Liver (tissue), 9 donors: ENCODE measurements around the gene SOX13. TPM values are rescaled to one million over a fixed set of nuclear protein-coding genes. Genes with fewer than 3 reads are reported as not detected.

ENCODE experiments used
- DNase-seq: peaks from one replicate; pipeline ENCODE4 v3.0.0-alpha.2; 2017; ENCODE audit warnings: low spot score
- H3K27ac ChIP-seq, 2 donors: one replicate each; pipeline ENCODE4 v1.7.0; 2013; ENCODE audit warnings: inconsistent platforms in 2 of 2, low read length in 2 of 2, control low read depth in 1 of 2, low read depth in 1 of 2, mild to moderate bottlenecking in 1 of 2
- H3K27me3 ChIP-seq, 4 donors: one replicate each; pipeline versions ENCODE4 v1.6.1 to v1.7.0; 2013; ENCODE audit warnings: low read length in 3 of 4, inconsistent platforms in 1 of 4, mild to moderate bottlenecking in 1 of 4, moderate library complexity in 1 of 4; ENCODE audit not compliant: control insufficient read depth in 4 of 4, insufficient read depth in 4 of 4
- H3K36me3 ChIP-seq, 4 donors: one replicate each; pipeline versions ENCODE4 v1.6.1 to v1.7.0; 2013; ENCODE audit warnings: low read length in 3 of 4, mild to moderate bottlenecking in 3 of 4, low read depth in 1 of 4, moderate library complexity in 1 of 4; ENCODE audit not compliant: control insufficient read depth in 4 of 4, insufficient read depth in 3 of 4
- H3K4me1 ChIP-seq, 4 donors: one replicate each; pipeline versions ENCODE4 v1.6.1 to v1.7.0; 2013; ENCODE audit warnings: low read length in 3 of 4, mild to moderate bottlenecking in 3 of 4, moderate library complexity in 1 of 4; ENCODE audit not compliant: control insufficient read depth in 4 of 4, insufficient read depth in 4 of 4
- H3K4me3 ChIP-seq, 3 donors: one replicate each; pipeline versions ENCODE4 v1.6.1 to v1.7.0; 2013; ENCODE audit warnings: low read length in 3 of 3, control low read depth in 1 of 3, low read depth in 1 of 3, mild to moderate bottlenecking in 1 of 3
- H3K9ac ChIP-seq, 2 donors: one replicate each; pipeline ENCODE4 v1.7.0; 2013; ENCODE audit warnings: low read length in 2 of 2, mild to moderate bottlenecking in 2 of 2, moderate library complexity in 2 of 2, control low read depth in 1 of 2, low read depth in 1 of 2
- H3K9me3 ChIP-seq, 4 donors: one replicate each; pipeline versions ENCODE4 v1.6.1 to v1.7.0; 2013; ENCODE audit warnings: low read length in 3 of 4; ENCODE audit not compliant: control insufficient read depth in 4 of 4
- ATF3 ChIP-seq: IDR thresholded peaks from 2 replicates; pipeline ENCODE4 v1.6.1; 2016; ENCODE audit warnings: antibody characterized with exemption
- EGR1 ChIP-seq, 2 donors: IDR thresholded peaks; 2 replicates each; pipeline ENCODE4 v1.6.1; 2016 to 2018; ENCODE audit warnings: antibody characterized with exemption in 2 of 2, low read depth in 2 of 2
- FOXA1 ChIP-seq: IDR thresholded peaks from 2 replicates; pipeline ENCODE4 v1.6.1; 2016; ENCODE audit warnings: antibody characterized with exemption
- FOXA2 ChIP-seq: IDR thresholded peaks from 2 replicates; pipeline ENCODE4 v1.6.1; 2016; ENCODE audit warnings: antibody characterized with exemption
- GABPA ChIP-seq, 2 donors: IDR thresholded peaks in 1 of 2; conservative IDR thresholded peaks in 1 of 2; 2 replicates each; pipeline ENCODE4 v1.6.1; 2016; ENCODE audit warnings: antibody characterized with exemption in 2 of 2, mild to moderate bottlenecking in 1 of 2, moderate library complexity in 1 of 2
- HNF4A ChIP-seq, 2 donors: conservative IDR thresholded peaks; 2 replicates each; pipeline ENCODE4 v1.6.1; 2016; ENCODE audit warnings: antibody characterized with exemption in 2 of 2, mild to moderate bottlenecking in 2 of 2
- JUND ChIP-seq, 2 donors: IDR thresholded peaks; 2 replicates each; pipeline ENCODE4 v1.6.1; 2016; ENCODE audit warnings: antibody characterized with exemption in 2 of 2
- MAX ChIP-seq: IDR thresholded peaks from 2 replicates; pipeline ENCODE4 v1.6.1; 2016; ENCODE audit warnings: antibody characterized with exemption
- NR2F2 ChIP-seq: IDR thresholded peaks from 2 replicates; pipeline ENCODE4 v1.6.1; 2016; ENCODE audit warnings: antibody characterized with exemption
- RAD21 ChIP-seq, 2 donors: IDR thresholded peaks; 2 replicates each; pipeline ENCODE4 v1.6.1; 2016; ENCODE audit warnings: antibody characterized with exemption in 2 of 2, mild to moderate bottlenecking in 2 of 2
- REST ChIP-seq: IDR thresholded peaks from 2 replicates; pipeline ENCODE4 v1.6.1; 2016; ENCODE audit warnings: antibody characterized with exemption, mild to moderate bottlenecking
- RXRA ChIP-seq, 2 donors: IDR thresholded peaks; 2 replicates each; pipeline ENCODE4 v1.6.1; 2017 to 2018; ENCODE audit warnings: antibody characterized with exemption in 2 of 2, mild to moderate bottlenecking in 1 of 2
- SP1 ChIP-seq: IDR thresholded peaks from 2 replicates; pipeline ENCODE4 v1.6.1; 2018; ENCODE audit warnings: antibody characterized with exemption, mild to moderate bottlenecking
- TAF1 ChIP-seq: conservative IDR thresholded peaks from 2 replicates; pipeline ENCODE4 v1.6.1; 2016; ENCODE audit warnings: antibody characterized with exemption, mild to moderate bottlenecking
- YY1 ChIP-seq: IDR thresholded peaks from 2 replicates; pipeline ENCODE4 v1.6.1; 2016; ENCODE audit warnings: antibody characterized with exemption, mild to moderate bottlenecking
- ZBTB33 ChIP-seq: IDR thresholded peaks from 2 replicates; pipeline ENCODE4 v1.6.1; 2016; ENCODE audit warnings: antibody characterized with exemption
- WGBS: extraction: QIAGEN DNeasy Blood & Tissue Kit; methylation state at CpG from one replicate; pipeline ENCODE4 v1.1.7; 2013; 5-methylcytosine and 5-hydroxymethylcytosine counted together
- polyA plus RNA-seq, 2 donors: library from polyadenylated mRNA; stranded (reverse) in 1 of 2; unstranded in 1 of 2; fragments of 200-250 nt in 1 of 2; fragments of >200 nt in 1 of 2; fragmentation: Nextera tagmentation in 1 of 2; extraction: Ambion mirVana in 1 of 2; gene quantifications; one replicate each; pipeline versions ENCODE4 v1.2.1 to v1.2.3, GENCODE V29; 2013 to 2015
- total RNA-seq, 2 donors: library from RNA; depleted of rRNA; stranded (reverse); fragments of >200 nt; gene quantifications; one replicate each; pipeline ENCODE4 v1.2.3, GENCODE V29; 2014
- donor health status: healthy.
- donor health status: healthy.
- donor health status: healthy.
- donor health status: healthy.
- donor health status: healthy.

The SOX13 gene
- total and polyA plus RNA-seq, 4 donors = 7.8 to 15.5 (median 8.7) TPM

GRCh38 chr1:204170494-204171155, 97.7 kb downstream of the SOX13 start:
- Histone ChIP-seq H3K9me3 (peaks cover 0 to 4% (median 0%) of the 10 kb centered on the region in 4 donors), H3K4me1 (peaks cover 0 to 6% (median 2%) of the 10 kb centered on the region in 4 donors), H3K36me3 (no peaks in the 10 kb centered on the region), H3K27me3 (no peaks in the 10 kb centered on the region), H3K27ac (no peak overlapping the region), H3K4me3 (no peak overlapping the region), H3K9ac (no peak overlapping the region)
- no peak for DNase-seq
- TF ChIP-seq FOXA2 = no peak
- TF ChIP-seq HNF4A (conservative IDR thresholded peaks at IDR 0.05) = peak; percentile 51 to 59
- no peak for TF ChIP-seq MAX
- peak in 1 of 2 donors; percentile 45 for TF ChIP-seq RXRA (IDR thresholded peaks at IDR 0.05)
- TF ChIP-seq NR2F2 = no peak
- no peak for TF ChIP-seq SP1
- no peak for TF ChIP-seq JUND (IDR thresholded peaks at IDR 0.05)
- no peak for TF ChIP-seq EGR1 (IDR thresholded peaks at IDR 0.05; ENCODE audit: low read depth in 2 of 2)
- TF ChIP-seq REST = no peak
- TF ChIP-seq RAD21 (IDR thresholded peaks at IDR 0.05) = no peak
- no peak for TF ChIP-seq ATF3
- TF ChIP-seq GABPA (IDR thresholded peaks at IDR 0.05 in 1 of 2, conservative IDR thresholded peaks at IDR 0.05 in 1 of 2) = peak in 1 of 2 donors; percentile 19
- no peak for TF ChIP-seq TAF1
- no peak for TF ChIP-seq ZBTB33
- 58% methylated on average over 3 of the region's 3 CpGs for WGBS

GRCh38 chr1:204171751-204172178, 98.8 kb downstream of the SOX13 start:
- Histone ChIP-seq H3K27me3 (no peaks in the 10 kb centered on the region), H3K27ac (no peak overlapping the region), H3K36me3 (no peaks in the 10 kb centered on the region), H3K4me3 (no peak overlapping the region), H3K4me1 (peaks cover 0 to 6% (median 2%) of the 10 kb centered on the region in 4 donors), H3K9me3 (peaks cover 0 to 4% (median 0%) of the 10 kb centered on the region in 4 donors), H3K9ac (no peak overlapping the region)
- DNase-seq = no peak
- 13% methylated on average over 4 of the region's 4 CpGs for WGBS
- no peak for TF ChIP-seq REST
- no peak for TF ChIP-seq GABPA (IDR thresholded peaks at IDR 0.05 in 1 of 2, conservative IDR thresholded peaks at IDR 0.05 in 1 of 2)
- TF ChIP-seq YY1 = peak; percentile 45
- TF ChIP-seq HNF4A (conservative IDR thresholded peaks at IDR 0.05) = peak; percentile 14 to 44
- TF ChIP-seq RXRA (IDR thresholded peaks at IDR 0.05) = peak; percentile 58 to 66
- TF ChIP-seq RAD21 (IDR thresholded peaks at IDR 0.05) = no peak
- TF ChIP-seq MAX = peak; percentile 11
- no peak for TF ChIP-seq TAF1
- no peak for TF ChIP-seq FOXA1
- no peak for TF ChIP-seq JUND (IDR thresholded peaks at IDR 0.05)
- no peak for TF ChIP-seq ZBTB33
- no peak for TF ChIP-seq NR2F2
